ENCODE measurements around the gene MAP4K5. TPM values are rescaled to one million over a fixed set of nuclear protein-coding genes. Genes with fewer than 3 reads are reported as not detected.

The MAP4K5 gene
- total RNA-seq, 1 experiment from 2014 or later = 34.3 TPM

DNA sequence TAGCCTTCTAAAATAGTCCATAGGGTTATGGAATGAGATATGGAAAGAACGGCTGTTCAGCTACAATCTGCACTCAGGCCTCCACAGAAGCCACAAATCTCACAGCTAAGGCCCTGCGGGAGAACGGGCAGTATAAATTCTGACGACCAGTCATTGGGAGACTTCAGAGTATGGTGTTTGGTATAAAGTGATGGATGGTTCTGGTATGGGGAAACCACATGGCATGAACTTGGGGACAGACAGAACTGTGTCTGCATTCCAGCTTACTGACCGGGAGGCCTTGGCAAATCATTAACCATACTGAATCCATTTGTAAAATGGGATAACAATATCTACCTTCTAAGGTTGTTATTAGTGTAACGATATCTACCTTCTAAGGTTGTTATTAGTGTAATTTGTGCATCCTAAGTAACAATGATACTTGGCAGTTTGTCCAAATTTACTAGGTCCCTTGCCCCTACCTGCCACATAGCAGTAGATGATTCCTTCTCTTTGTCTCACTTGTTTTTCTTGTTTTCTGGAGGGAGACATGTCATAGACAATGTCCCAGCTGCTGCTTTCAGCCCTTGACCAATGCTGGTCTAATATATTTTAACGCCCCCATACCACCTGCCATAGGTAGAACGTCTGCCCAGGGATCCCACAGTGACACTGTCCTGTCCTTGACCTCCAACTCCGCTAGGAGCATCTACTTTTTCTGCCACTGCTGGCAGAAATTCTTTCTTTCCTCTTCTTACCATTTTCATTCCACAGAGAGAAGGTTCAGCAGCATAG, 142.5 kb downstream of the MAP4K5 start:
- in situ Hi-C loops (cut with HindIII; ENCODE audit: low pct_unique_long_range_greater_than_20kb, low sequenced_read_pairs) = no loop called here
- DNase-seq (ENCODE audit: low read depth, low spot score) = no peak

DNA sequence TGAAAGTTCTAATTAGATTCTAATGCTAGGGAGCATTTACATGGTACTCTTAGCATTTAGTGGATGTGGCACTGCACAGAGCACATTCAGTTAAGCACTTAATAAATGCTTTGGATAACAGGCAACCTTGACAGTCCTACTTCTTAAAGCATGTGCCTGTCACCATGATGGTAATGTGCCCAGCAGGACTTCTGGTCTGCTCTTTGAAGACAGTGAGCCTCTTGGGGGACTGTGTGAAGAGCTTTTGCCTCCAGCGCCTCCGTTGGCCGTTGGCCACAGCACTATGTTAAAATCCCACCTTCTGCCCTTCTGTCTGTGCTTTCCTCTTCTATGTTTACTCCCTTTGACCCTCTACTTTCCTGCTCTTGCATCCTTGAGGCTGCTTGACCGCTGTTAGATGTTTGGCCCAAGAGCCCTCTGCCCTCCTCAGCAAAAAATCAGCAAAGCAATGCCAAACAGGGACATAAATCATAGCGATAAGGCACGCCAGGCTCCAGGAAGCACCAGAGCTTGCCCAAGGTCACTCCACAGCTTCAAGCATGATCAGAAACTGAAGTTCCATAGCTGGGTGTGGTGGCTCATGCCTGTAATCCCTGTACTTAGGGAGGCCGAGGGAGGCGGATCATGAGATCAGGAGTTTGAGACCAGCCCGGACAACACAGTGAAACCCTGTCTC, 144.0 kb downstream of the MAP4K5 start:
- in situ Hi-C loops (cut with HindIII; ENCODE audit: low pct_unique_long_range_greater_than_20kb, low sequenced_read_pairs) = no loop called here
- no peak for DNase-seq (ENCODE audit: low read depth, low spot score)

DNA sequence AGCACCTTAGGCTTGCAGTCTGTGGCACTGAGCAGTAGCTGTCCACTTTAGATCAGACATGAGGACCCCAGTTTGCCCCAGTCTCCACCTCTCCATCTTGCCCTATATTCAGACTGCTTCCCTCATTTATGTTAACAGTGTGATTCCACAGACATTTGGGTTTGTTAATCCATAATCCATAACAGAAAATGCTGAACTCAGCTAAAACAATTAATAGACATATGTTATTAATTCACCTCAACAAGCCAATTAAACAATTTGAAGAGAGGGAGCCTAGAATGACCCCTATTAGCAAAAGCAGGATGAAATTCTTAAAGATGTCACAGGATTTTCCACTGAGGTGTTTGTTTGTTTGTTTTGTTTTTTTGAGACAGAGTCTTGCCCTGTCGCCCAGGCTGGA, 144.8 kb downstream of the MAP4K5 start:
- in situ Hi-C loops (cut with HindIII; ENCODE audit: low pct_unique_long_range_greater_than_20kb, low sequenced_read_pairs) = no loop called here
- no peak for DNase-seq (ENCODE audit: low read depth, low spot score)

DNA sequence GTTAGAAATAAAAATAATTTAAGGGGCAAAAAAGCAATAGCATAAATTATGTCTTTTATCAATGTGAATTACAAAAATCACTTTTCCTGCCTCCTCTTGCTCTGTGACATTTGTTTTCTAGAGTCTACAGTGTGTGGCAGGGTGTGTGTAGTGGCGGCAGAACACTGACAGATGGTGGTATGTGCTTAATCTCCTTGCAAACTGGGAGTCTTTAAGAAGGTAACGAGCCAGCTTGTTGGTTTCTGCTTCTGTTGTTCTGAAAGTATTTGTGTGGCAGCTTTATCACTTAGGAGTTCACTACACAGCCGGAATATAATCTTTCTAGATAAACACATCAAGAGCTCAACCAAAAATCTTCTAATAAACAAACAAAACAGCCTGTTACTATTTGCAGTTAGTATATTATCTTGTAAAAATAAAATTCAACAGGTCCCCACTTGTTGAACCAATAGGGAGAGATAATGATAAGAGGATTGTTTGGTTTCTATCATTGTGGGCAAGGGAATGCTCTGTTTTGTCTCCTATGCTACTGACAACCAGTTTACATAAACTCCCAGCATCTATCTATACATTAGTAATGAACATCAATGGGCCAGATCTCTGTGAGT, 148.6 kb downstream of the MAP4K5 start:
- in situ Hi-C loops (cut with HindIII; ENCODE audit: low pct_unique_long_range_greater_than_20kb, low sequenced_read_pairs) = no loop called here
- DNase-seq (ENCODE audit: low read depth, low spot score) = no peak

DNA sequence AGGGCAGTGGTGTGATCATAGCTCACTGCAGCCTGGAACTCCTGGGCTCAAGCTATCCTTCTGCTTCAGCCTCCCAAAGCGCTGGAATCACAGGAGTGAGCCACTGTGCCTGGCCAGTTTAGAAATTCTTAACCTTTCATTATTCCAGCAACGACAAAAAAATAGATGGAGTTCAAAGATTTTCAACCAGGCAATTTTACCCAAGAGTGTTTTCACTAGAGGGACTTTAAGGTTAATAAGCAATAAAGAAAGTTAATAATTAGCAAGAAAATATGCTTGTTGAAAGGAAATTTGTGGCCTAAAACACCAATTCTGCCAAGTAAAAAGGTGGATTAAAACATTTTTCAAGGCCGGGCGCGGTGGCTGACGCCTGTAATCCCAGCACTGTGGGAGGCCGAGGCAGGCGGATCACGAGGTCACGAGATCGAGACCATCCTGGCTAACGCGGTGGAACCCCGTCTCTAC, 150.5 kb downstream of the MAP4K5 start:
- DNase-seq (ENCODE audit: low read depth, low spot score) = no peak
- in situ Hi-C loops (cut with HindIII; ENCODE audit: low pct_unique_long_range_greater_than_20kb, low sequenced_read_pairs) = no loop called here

DNA sequence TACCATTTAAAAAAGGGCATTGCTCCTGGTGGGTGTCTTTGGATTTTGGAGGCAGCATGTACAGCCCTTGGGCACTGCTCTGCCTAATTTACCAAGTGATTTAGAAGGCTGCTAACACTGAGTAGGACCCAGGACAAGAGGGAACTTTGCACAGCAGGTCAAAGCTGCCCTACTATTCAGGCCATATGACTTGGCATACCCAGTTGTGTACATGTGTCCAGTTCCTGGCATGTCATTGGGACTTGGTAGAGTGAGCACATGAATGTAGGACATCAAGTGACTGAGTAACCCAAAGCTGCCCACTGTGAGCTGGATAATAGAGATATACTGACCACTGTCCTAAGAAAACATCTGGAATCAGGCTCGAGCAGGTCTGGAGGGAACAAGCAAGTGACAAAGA, 151.4 kb downstream of the MAP4K5 start:
- in situ Hi-C loops (cut with HindIII; ENCODE audit: low pct_unique_long_range_greater_than_20kb, low sequenced_read_pairs) = no loop called here
- no peak for DNase-seq (ENCODE audit: low read depth, low spot score)

DNA sequence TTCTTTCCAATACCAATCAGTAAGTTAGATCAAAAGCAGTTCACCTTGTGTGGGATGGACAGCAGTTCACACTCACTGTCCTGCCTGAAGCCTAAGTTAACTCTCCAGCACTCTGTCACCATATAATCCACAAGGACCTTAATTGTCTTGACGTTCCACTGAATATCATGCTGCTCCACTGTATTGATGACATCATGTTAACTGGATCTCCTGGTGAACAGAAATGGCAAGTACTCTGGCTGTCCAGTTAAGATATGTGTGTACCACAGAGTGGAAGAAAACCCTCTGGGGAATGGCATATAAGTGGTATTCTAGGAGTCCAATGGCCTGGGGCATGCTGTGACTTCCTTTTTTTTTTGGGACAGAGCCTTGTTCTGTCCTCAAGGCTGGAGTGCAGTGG, 151.9 kb downstream of the MAP4K5 start:
- DNase-seq (ENCODE audit: low read depth, low spot score) = no peak
- in situ Hi-C loops (cut with HindIII; ENCODE audit: low pct_unique_long_range_greater_than_20kb, low sequenced_read_pairs) = no loop called here

DNA sequence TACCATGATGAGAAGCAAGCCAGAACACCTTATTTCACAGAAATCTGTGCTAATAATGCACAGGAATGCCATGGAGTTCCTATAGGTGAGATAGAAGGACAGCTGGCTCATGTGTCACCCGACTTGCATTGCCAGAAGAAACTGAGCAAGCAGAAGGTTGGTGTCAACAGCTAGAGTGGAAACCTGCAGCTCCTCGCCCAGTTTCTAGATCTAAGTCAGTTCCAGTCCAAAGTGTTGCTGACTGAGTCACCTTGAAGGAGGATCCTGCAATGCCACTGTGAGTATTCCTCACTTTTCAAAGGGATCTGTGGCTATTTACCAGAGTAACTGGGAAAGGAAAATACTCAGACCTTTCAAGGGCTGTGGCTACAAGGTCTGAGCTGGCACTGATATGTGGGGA, 152.8 kb downstream of the MAP4K5 start:
- in situ Hi-C loops (cut with HindIII; ENCODE audit: low pct_unique_long_range_greater_than_20kb, low sequenced_read_pairs) = no loop called here
- DNase-seq (ENCODE audit: low read depth, low spot score) = no peak

DNA sequence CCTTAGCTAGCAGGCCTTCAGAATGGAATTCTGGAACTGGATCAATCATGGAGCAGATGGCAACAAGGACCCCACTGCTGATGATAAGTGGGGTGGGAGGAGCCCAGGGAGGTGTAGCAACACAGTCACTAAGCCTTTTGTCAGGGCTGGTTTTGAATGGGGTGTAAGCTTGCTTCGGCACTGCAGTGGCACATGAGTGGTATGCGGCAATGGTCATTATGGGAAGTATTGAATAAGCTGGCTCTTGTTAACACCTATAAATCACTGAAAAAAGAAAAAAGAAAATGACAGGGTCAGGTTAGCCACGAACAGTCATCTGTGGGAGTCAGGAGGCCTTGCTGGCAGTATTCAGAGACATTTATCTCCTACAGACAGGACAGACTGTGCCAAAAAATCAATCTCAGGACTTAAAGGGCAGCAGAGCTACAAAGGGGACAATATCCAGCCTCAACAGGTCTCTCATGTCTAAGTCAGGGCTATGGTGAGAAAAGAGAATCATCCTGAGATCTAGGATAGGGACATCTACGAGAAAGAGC, 154.8 kb downstream of the MAP4K5 start:
- DNase-seq (ENCODE audit: low read depth, low spot score) = no peak
- in situ Hi-C loops (cut with HindIII; ENCODE audit: low pct_unique_long_range_greater_than_20kb, low sequenced_read_pairs) = no loop called here

DNA sequence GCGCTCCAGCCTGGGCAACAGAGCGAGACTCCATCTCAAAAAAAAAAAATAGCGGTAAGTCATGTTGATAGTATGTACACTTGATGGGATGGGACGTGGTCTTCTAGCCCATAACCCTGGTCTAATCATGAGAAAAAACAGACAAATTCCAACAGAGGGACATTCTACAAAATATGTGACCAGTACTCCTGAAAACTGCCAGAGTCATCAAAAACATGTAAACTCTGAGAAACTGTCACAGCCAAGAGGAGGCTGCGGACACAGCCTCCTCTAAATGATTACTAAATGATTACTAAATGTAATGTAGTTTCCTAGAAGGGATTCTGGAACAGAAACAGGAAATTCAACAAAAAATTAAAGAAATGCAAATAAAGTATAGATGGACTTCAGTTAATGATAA, 156.6 kb downstream of the MAP4K5 start:
- in situ Hi-C loops (cut with HindIII; ENCODE audit: low pct_unique_long_range_greater_than_20kb, low sequenced_read_pairs) = no loop called here
- DNase-seq (ENCODE audit: low read depth, low spot score) = no peak

DNA sequence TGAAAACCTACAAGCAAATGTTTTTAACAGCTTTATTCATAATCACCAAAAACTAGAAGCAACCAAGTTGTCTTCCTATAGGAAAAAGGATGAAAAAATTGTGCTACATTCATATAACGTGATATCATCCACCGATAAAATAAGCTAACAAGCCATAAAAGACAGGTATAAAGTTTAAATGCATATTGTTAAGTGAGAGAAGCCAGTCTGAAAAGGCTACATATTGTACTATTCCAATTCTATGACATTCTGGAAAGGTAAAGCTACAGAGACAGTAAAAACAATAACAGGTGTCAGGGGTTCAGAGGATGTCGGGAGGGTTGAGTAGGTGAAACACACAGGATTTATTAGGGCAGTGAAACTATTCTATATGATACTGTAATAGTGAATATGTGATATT, 158.4 kb downstream of the MAP4K5 start:
- no peak for DNase-seq (ENCODE audit: low read depth, low spot score)
- in situ Hi-C loops (cut with HindIII; ENCODE audit: low pct_unique_long_range_greater_than_20kb, low sequenced_read_pairs) = no loop called here

DNA sequence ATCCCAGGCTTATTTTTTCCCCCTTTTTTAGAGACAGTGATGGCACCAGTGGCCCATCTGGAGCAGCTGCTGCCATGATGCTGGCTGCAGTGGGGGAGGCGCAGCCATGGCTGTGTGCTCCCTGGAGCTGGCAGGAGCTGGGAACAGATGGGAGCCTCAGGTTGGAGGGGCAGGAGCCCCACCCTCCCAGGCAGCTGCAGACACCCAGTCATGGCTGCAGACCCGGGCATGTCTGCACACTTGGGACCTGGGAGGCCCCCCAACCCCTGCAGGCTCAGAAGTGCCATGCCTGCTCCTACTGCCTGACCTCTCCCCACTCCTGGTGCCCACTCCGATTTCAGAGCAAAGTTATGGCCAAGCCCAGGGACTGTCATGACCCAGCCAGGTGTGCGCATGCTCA, 160.8 kb downstream of the MAP4K5 start:
- in situ Hi-C loops (cut with HindIII; ENCODE audit: low pct_unique_long_range_greater_than_20kb, low sequenced_read_pairs) = no loop called here
- no peak for DNase-seq (ENCODE audit: low read depth, low spot score)

Small RNA genes lying within 50 kb of the gene (small RNA-seq; reads per million reads assigned to genes)
- gene RF00019 (0 reads per million in 2 experiments), gene SNRPGP1 (0 reads per million in 2 experiments)

Other genes with a start within 250 kb of the MAP4K5 start
- 6.4 and 8.5 TPM in 2 replicates for gene L2HGDH, start 220.3 kb downstream of the MAP4K5 start, total RNA-seq (2014; rRNA removed; shearing (Covaris generic))
- 13.0 and 14.2 TPM in 2 replicates for gene DMAC2L, start 220.2 kb downstream of the MAP4K5 start, total RNA-seq (2014; rRNA removed; shearing (Covaris generic))
- 3.6 and 89.0 TPM in 2 replicates for gene CDKL1, start 135.7 kb downstream of the MAP4K5 start, total RNA-seq (2014; rRNA removed; shearing (Covaris generic))
- 4.5 and 4.8 TPM in 2 replicates for gene ATL1, start 27.6 kb upstream of the MAP4K5 start, total RNA-seq (2014; rRNA removed; shearing (Covaris generic))
- 26.3 and 27.4 TPM in 2 replicates for gene SAV1, start 135.7 kb upstream of the MAP4K5 start, total RNA-seq (2014; rRNA removed; shearing (Covaris generic))